Endodermal cell (in vitro differentiated cells): ENCODE results near the gene RAD9A. TPM values are rescaled to one million over a fixed set of nuclear protein-coding genes. Genes with fewer than 3 reads are reported as not detected.
"Not testable (repeated sequence)": the region's sequence is repeated elsewhere in the genome, so short reads cannot be mapped to it uniquely, and the experiment has no call there.

ENCODE experiments used
- DNase-seq: peaks from one replicate; pipeline ENCODE4 v3.0.0-alpha.2; 2017
- H3K27ac ChIP-seq: 2 replicates; pipeline ENCODE4 v1.5.1; 2013; ENCODE audit warnings: mild to moderate bottlenecking, low read depth, low read length, moderate library complexity
- H3K27me3 ChIP-seq: 2 replicates; pipeline ENCODE4 v1.6.1; 2013; ENCODE audit warnings: mild to moderate bottlenecking, low read length, moderate library complexity; ENCODE audit not compliant: insufficient read depth, control insufficient read depth, poor library complexity, severe bottlenecking
- H3K36me3 ChIP-seq: 2 replicates; pipeline ENCODE4 v1.7.0; 2013; ENCODE audit warnings: mild to moderate bottlenecking, low read length, moderate library complexity; ENCODE audit not compliant: control insufficient read depth, insufficient read depth
- H3K4me1 ChIP-seq: one replicate; pipeline ENCODE4 v1.7.0; 2013; ENCODE audit warnings: low read length; ENCODE audit not compliant: control insufficient read depth, insufficient read depth
- H3K4me3 ChIP-seq: 2 replicates; pipeline ENCODE4 v1.5.1; 2013; ENCODE audit warnings: mild to moderate bottlenecking, low read length, moderate library complexity
- H3K9ac ChIP-seq: 2 replicates; pipeline ENCODE4 v1.6.1; 2013; ENCODE audit warnings: mild to moderate bottlenecking, low read length, moderate library complexity; ENCODE audit not compliant: poor library complexity, severe bottlenecking; ENCODE audit errors: extremely low read depth
- H3K9me3 ChIP-seq: 2 replicates; pipeline ENCODE4 v1.6.1; 2013; ENCODE audit warnings: mild to moderate bottlenecking, low read length, moderate library complexity; ENCODE audit not compliant: control insufficient read depth
- H3K27ac Mint-ChIP-seq: 2 replicates; pipeline ENCODE4 v1.8.0; 2020; ENCODE audit warnings: mixed read lengths
- H3K27me3 Mint-ChIP-seq: 2 replicates; pipeline ENCODE4 v1.8.0; 2021; ENCODE audit warnings: mild to moderate bottlenecking, mixed read lengths; ENCODE audit not compliant: insufficient read depth
- H3K36me3 Mint-ChIP-seq: 2 replicates; pipeline ENCODE4 v1.8.0; 2020; ENCODE audit warnings: low read depth, mixed read lengths
- H3K4me1 Mint-ChIP-seq: 2 replicates; pipeline ENCODE4 v1.8.0; 2020; ENCODE audit warnings: mixed read lengths
- H3K4me3 Mint-ChIP-seq: 2 replicates; pipeline ENCODE4 v1.8.0; 2020; ENCODE audit warnings: mild to moderate bottlenecking, moderate library complexity, mixed read lengths
- H3K9me3 Mint-ChIP-seq: 2 replicates; pipeline ENCODE4 v1.8.0; 2020; ENCODE audit warnings: mild to moderate bottlenecking, mixed read lengths
- CTCF ChIP-seq: fragments of 200-600 bp; sonication (generic); conservative IDR thresholded peaks from 2 replicates; pipeline ENCODE4 v1.5.0; 2021; ENCODE audit warnings: antibody characterized with exemption, mild to moderate bottlenecking
- WGBS, 2 experiments: methylation state at CpG; one replicate each; pipeline versions ENCODE4 v1.1.5 to v1.1.7; 2013; ENCODE audit warnings: missing lambda C conversion rate in 2 of 2, mixed read lengths in 1 of 2; ENCODE audit not compliant: insufficient coverage in 1 of 2, insufficient read length in 1 of 2; 5-methylcytosine and 5-hydroxymethylcytosine counted together
- total RNA-seq, 2 donors: library from RNA; stranded (reverse); fragmentation: NEBNext Ultra II Directional in 1 of 2; extraction: Animal tissue kit (Norgen Biotek cat#: 25700) in 1 of 2; gene quantifications; 2 replicates in 1 of 2; 3 replicates in 1 of 2; pipeline ENCODE4 v1.2.1, GENCODE V29; 2021

RAD9A gene
- total RNA-seq, 2 donors from 2014 or later = 28.3 to 41.4 TPM

- Mint-ChIP-seq H3K27me3 (no peaks in the 10 kb centered on the region), H3K36me3 (peaks cover 34% of the 10 kb centered on the region), H3K4me3 (peak overlapping the region; percentile 66), H3K27ac (peak overlapping the region; percentile 61), H3K4me1 (peaks cover 12% of the 10 kb centered on the region), H3K9me3 (no peaks in the 10 kb centered on the region)
- DNase-seq = no peak
- H3K36me3 ChIP-seq = peaks cover 32% of the 10 kb centered on the region
- no peak overlapping the region for H3K27ac ChIP-seq
- H3K9ac ChIP-seq = peak overlapping the region; percentile 75
- no peak for TF ChIP-seq CTCF
- H3K9me3 ChIP-seq = no peaks in the 10 kb centered on the region
- WGBS, 2 experiments = 84 to 86% methylated on average over 17 to 23 of the region's 23 CpGs
- peaks cover 10% of the 10 kb centered on the region for H3K4me1 ChIP-seq
- H3K27me3 ChIP-seq = no peaks in the 10 kb centered on the region
- H3K4me3 ChIP-seq = peak overlapping the region; percentile 94
Observed at GRCh38 chr11:67400251-67400941, 8.6 kb downstream of the RAD9A start.

- Histone ChIP-seq H3K4me3 (peak overlapping the region; percentile 94), H3K27ac (no peak overlapping the region), H3K9ac (peak overlapping the region; percentile 75), H3K9me3 (no peaks in the 10 kb centered on the region), H3K4me1 (peaks cover 10% of the 10 kb centered on the region), H3K27me3 (no peaks in the 10 kb centered on the region), H3K36me3 (peaks cover 28% of the 10 kb centered on the region)
- no peaks in the 10 kb centered on the region for H3K9me3 Mint-ChIP-seq
- H3K27ac Mint-ChIP-seq = no peak overlapping the region
- H3K4me3 Mint-ChIP-seq = peak overlapping the region; percentile 66
- 12 to 26% methylated on average over 12 to 27 of the region's 27 CpGs for WGBS, 2 experiments
- H3K27me3 Mint-ChIP-seq = no peaks in the 10 kb centered on the region
- no peak for DNase-seq
- peaks cover 12% of the 10 kb centered on the region for H3K4me1 Mint-ChIP-seq
- H3K36me3 Mint-ChIP-seq = peaks cover 33% of the 10 kb centered on the region
- TF ChIP-seq CTCF = no peak
Observed at GRCh38 chr11:67400942-67401494, 9.2 kb downstream of the RAD9A start.

- Histone ChIP-seq H3K27ac (peak within 1 kb of the TSS; percentile 44), H3K9me3 (no peaks in the 10 kb centered on the region), H3K9ac (peak within 1 kb of the TSS; percentile 75), H3K4me1 (peaks cover 10% of the 10 kb centered on the region), H3K4me3 (peak within 1 kb of the TSS; percentile 94), H3K27me3 (no peaks in the 10 kb centered on the region), H3K36me3 (peaks cover 28% of the 10 kb centered on the region)
- peak; percentile 76 for TF ChIP-seq CTCF
- WGBS, 2 experiments = 0% methylated on average over 4 to 72 of the region's 73 CpGs
- no peak within 1 kb of the TSS for H3K27ac Mint-ChIP-seq
- H3K27me3 Mint-ChIP-seq = no peaks in the 10 kb centered on the region
- no peaks in the 10 kb centered on the region for H3K9me3 Mint-ChIP-seq
- DNase-seq = peak; percentile 95
- H3K36me3 Mint-ChIP-seq = peaks cover 30% of the 10 kb centered on the region
- H3K4me1 Mint-ChIP-seq = peaks cover 12% of the 10 kb centered on the region
- H3K4me3 Mint-ChIP-seq = peak within 1 kb of the TSS; percentile 66
Observed at GRCh38 chr11:67401495-67402191, 9.9 kb downstream of the RAD9A start, which contains the start of gene PPP1CA. TSS of gene PPP1CA (minus strand) at chr11:67401858. CDS start at chr11:67401782, 76 bp downstream.

GRCh38 chr11:67402192-67402839, 10.5 kb downstream of the RAD9A start:
- peaks cover 28% of the 10 kb centered on the region for H3K36me3 ChIP-seq
- H3K27me3 Mint-ChIP-seq, H3K4me1 ChIP-seq, H3K9me3 ChIP-seq, H3K27me3 ChIP-seq, H3K4me3 ChIP-seq, H3K4me1 Mint-ChIP-seq, DNase-seq, H3K27ac Mint-ChIP-seq, H3K9me3 Mint-ChIP-seq, H3K9ac ChIP-seq, H3K27ac ChIP-seq: not testable (repeated sequence)
- Mint-ChIP-seq H3K4me3 (peak overlapping the region; percentile 66), H3K36me3 (peaks cover 26% of the 10 kb centered on the region)
- WGBS, 2 experiments = 87 to 89% methylated on average over 18 to 19 of the region's 19 CpGs
